Measurements from ENCODE around the gene ST13. TPM values are rescaled to one million over a fixed set of nuclear protein-coding genes. Genes with fewer than 3 reads are reported as not detected.

ST13 gene
- total RNA-seq, 1 donor: 231 TPM

DNA sequence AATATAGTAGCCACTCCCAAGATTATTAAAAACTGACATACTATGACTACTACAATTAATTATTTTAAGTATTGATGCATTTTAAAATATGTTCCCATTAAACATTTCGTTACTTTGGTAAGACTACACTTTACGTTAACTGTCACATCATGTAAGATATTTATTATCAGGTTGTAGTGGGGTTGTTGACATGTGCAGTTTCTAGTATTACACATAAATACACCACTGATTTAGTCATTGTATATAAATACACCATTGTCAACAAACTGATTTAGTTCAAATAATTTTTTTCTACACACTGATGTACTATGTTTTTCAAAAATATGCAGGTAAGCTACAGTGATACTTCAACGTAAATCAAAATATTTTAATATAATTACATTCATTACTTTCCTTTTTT, 11.5 kb downstream of the ST13 start:
- Histone ChIP-seq H3K36me3 (ENCODE audit: insufficient read depth, low read length) (peaks cover 84% of the 10 kb centered on the region), H3K4me1 (ENCODE audit: insufficient read depth, low read length) (no peaks in the 10 kb centered on the region), H3K79me2 (ENCODE audit: insufficient read depth, low read length) (peaks cover 93% of the 10 kb centered on the region)

DNA sequence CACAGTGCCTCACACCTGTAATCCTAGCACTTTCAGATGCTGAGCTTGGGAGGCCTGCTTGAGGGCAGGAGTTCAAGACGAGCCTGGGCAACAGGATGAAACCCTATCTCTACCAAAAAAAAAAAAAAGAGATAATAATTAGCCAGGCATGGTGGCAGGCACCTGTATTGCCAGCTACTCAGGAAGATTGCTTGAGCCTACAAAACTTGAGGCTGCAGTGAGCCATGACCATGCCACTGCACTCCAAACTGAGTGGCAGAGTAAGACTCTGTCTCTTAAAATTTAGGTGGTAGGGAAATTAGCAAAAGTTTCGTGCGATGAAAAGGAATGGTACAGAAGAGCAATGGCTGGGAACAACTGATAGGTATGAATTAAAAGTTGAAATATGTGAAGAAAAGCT, 18.0 kb downstream of the ST13 start:
- H3K79me2 ChIP-seq (ENCODE audit: insufficient read depth, low read length): peaks cover 72% of the 10 kb centered on the region
- peaks cover 22% of the 10 kb centered on the region for H4K20me1 ChIP-seq (ENCODE audit: insufficient read depth, low read length)
- no peak overlapping the region for H3K4me3 ChIP-seq (ENCODE audit: insufficient read depth, low read length)
- TF ChIP-seq, protein P1, sequence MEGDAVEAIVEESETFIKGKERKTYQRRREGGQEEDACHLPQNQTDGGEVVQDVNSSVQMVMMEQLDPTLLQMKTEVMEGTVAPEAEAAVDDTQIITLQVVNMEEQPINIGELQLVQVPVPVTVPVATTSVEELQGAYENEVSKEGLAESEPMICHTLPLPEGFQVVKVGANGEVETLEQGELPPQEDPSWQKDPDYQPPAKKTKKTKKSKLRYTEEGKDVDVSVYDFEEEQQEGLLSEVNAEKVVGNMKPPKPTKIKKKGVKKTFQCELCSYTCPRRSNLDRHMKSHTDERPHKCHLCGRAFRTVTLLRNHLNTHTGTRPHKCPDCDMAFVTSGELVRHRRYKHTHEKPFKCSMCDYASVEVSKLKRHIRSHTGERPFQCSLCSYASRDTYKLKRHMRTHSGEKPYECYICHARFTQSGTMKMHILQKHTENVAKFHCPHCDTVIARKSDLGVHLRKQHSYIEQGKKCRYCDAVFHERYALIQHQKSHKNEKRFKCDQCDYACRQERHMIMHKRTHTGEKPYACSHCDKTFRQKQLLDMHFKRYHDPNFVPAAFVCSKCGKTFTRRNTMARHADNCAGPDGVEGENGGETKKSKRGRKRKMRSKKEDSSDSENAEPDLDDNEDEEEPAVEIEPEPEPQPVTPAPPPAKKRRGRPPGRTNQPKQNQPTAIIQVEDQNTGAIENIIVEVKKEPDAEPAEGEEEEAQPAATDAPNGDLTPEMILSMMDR (IDR thresholded peaks at IDR 0.05; ENCODE audit: extremely low read depth, low read depth, low read length): no peak
- no peaks in the 10 kb centered on the region for H3K27me3 ChIP-seq (ENCODE audit: insufficient read depth, low read length)
- H3K36me3 ChIP-seq (ENCODE audit: insufficient read depth, low read length): peaks cover 84% of the 10 kb centered on the region
- no peak overlapping the region for H2AFZ ChIP-seq (ENCODE audit: low read length)
- no peak for DNase-seq (ENCODE audit: insufficient read length, low spot score, missing footprints)
- H3K4me1 ChIP-seq (ENCODE audit: insufficient read depth, low read length): no peaks in the 10 kb centered on the region
- no peaks in the 10 kb centered on the region for H3K9me3 ChIP-seq (ENCODE audit: low read depth, low read length)
- H3K27ac ChIP-seq (ENCODE audit: low read depth, low read length): no peak overlapping the region
- no peak overlapping the region for H3K4me2 ChIP-seq (ENCODE audit: insufficient read depth, low read length)

More for the DNA sequence above, 11.5 kb downstream of the ST13 start:
- no peak overlapping the region for H2AFZ ChIP-seq (ENCODE audit: low read length)
- TF ChIP-seq, protein P1 (IDR thresholded peaks at IDR 0.05; ENCODE audit: extremely low read depth, low read depth, low read length): no peak
- H3K27me3 ChIP-seq (ENCODE audit: insufficient read depth, low read length): no peaks in the 10 kb centered on the region
- H4K20me1 ChIP-seq (ENCODE audit: insufficient read depth, low read length): peaks cover 13% of the 10 kb centered on the region
- no peak overlapping the region for H3K4me3 ChIP-seq (ENCODE audit: insufficient read depth, low read length)
- H3K4me2 ChIP-seq (ENCODE audit: insufficient read depth, low read length): no peak overlapping the region
- H3K9me3 ChIP-seq (ENCODE audit: low read depth, low read length): no peaks in the 10 kb centered on the region
- no peak overlapping the region for H3K27ac ChIP-seq (ENCODE audit: low read depth, low read length)
- DNase-seq (ENCODE audit: insufficient read length, low spot score, missing footprints): peak; percentile 41

DNA sequence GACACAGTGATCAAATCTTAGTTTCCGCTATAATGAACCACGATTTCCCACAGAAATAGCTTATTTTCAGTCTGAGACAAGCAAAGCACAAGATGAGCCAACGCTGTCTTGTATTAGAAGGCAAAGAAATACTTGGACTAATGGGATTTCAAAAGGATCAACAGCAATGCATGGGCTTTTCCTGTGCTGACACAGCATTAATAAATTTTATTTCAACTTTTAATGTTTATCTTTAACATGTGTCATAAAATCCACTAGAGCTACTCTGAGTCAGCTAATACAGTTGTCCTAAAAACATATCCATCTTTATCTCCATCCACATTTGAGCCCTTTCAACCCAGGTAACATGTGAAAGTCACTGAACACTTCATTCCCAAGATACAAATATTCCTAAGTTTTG, 21.8 kb downstream of the ST13 start:
- no peaks in the 10 kb centered on the region for H3K4me1 ChIP-seq (ENCODE audit: insufficient read depth, low read length)
- no peak for DNase-seq (ENCODE audit: insufficient read length, low spot score, missing footprints)
- no peaks in the 10 kb centered on the region for H3K9me3 ChIP-seq (ENCODE audit: low read depth, low read length)
- peaks cover 86% of the 10 kb centered on the region for H3K36me3 ChIP-seq (ENCODE audit: insufficient read depth, low read length)
- no peak overlapping the region for H3K4me2 ChIP-seq (ENCODE audit: insufficient read depth, low read length)
- peaks cover 15% of the 10 kb centered on the region for H4K20me1 ChIP-seq (ENCODE audit: insufficient read depth, low read length)
- no peak overlapping the region for H2AFZ ChIP-seq (ENCODE audit: low read length)
- TF ChIP-seq, protein P1 (IDR thresholded peaks at IDR 0.05; ENCODE audit: extremely low read depth, low read depth, low read length): no peak
- no peak overlapping the region for H3K4me3 ChIP-seq (ENCODE audit: insufficient read depth, low read length)
- no peak overlapping the region for H3K27ac ChIP-seq (ENCODE audit: low read depth, low read length)
- H3K79me2 ChIP-seq (ENCODE audit: insufficient read depth, low read length): peaks cover 48% of the 10 kb centered on the region
- H3K27me3 ChIP-seq (ENCODE audit: insufficient read depth, low read length): no peaks in the 10 kb centered on the region

DNA sequence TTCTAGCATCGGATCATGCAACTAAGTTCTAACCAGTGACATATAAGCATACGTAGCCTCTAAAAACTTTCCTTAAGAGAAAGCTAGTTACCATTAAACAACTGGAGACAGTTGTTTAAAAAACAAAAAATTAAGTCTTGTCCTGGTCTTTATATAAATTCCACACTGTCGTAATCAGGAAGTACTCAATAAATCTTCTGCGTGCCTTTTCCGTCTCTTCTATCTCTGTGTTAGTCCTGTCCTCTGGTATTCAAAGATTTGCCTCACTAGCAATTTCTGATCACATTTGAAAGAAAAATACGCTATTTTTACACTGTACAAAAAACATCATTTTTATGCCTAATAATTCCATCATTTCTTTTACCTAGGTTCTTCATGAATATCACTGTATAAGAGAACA, 27.3 kb downstream of the ST13 start:
- H2AFZ ChIP-seq (ENCODE audit: low read length): no peak overlapping the region
- H3K79me2 ChIP-seq (ENCODE audit: insufficient read depth, low read length): peaks cover 17% of the 10 kb centered on the region
- peaks cover 4% of the 10 kb centered on the region for H4K20me1 ChIP-seq (ENCODE audit: insufficient read depth, low read length)
- no peak overlapping the region for H3K4me3 ChIP-seq (ENCODE audit: insufficient read depth, low read length)
- peaks cover 68% of the 10 kb centered on the region for H3K36me3 ChIP-seq (ENCODE audit: insufficient read depth, low read length)
- TF ChIP-seq, protein P1 (IDR thresholded peaks at IDR 0.05; ENCODE audit: extremely low read depth, low read depth, low read length): no peak
- H3K9me3 ChIP-seq (ENCODE audit: low read depth, low read length): no peaks in the 10 kb centered on the region
- H3K4me2 ChIP-seq (ENCODE audit: insufficient read depth, low read length): no peak overlapping the region
- H3K27ac ChIP-seq (ENCODE audit: low read depth, low read length): no peak overlapping the region
- no peaks in the 10 kb centered on the region for H3K4me1 ChIP-seq (ENCODE audit: insufficient read depth, low read length)
- no peak for DNase-seq (ENCODE audit: insufficient read length, low spot score, missing footprints)
- H3K27me3 ChIP-seq (ENCODE audit: insufficient read depth, low read length): no peaks in the 10 kb centered on the region
